Activated CD8-positive, alpha-beta memory T cell treated with anti-CD3 and anti-CD28 coated beads, Interleukin-2, amount 50 U/mL, for 1 hour (primary cell): ENCODE results near the gene CIAO3.

Experiments
- DNase-seq: peaks from one replicate; pipeline ENCODE4 v3.0.0-alpha.2; 2020; ENCODE audit errors: extremely low read depth

The CIAO3 gene

GRCh38 chr16:734981-735881 lies 5.6 kb downstream of the CIAO3 start:
- no peak for DNase-seq

DNA sequence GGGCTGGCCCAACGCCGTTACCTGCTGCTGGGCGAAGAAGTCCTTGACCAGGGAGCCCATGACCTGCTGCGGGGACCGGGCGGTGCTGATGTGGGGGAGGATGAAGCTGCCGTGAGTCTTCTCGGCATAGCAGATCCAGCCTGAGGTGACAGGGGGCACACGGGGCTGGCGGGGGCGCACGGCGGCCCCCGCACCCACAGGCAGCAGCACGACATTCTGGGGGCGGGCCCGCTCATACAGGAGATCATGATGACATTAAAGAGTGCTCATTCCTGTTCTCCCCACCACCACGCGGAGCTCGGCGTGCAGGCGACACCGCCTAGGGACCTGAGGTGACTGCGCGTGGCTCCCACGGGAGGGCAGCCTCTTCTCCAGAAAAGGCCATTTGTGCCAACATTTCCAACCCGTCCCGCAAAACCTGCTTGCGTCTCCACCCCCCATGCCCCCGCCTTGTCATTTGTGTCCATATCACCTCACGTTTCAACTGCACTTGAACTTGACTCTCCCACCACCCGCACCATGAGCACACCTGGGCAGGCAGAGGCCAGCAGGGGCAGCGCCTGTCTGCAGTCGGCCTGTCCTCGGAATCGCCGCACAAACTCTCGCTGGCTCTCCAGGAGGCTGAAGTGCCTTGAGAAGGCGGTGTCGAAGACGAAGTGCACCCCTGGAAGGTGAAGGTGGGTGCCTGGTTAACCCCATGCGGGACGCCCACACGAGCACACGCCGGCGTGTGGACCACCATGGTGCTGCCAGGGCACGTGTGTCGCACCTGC lies 6.4 kb downstream of the CIAO3 start:
- DNase-seq, result no peak

DNA sequence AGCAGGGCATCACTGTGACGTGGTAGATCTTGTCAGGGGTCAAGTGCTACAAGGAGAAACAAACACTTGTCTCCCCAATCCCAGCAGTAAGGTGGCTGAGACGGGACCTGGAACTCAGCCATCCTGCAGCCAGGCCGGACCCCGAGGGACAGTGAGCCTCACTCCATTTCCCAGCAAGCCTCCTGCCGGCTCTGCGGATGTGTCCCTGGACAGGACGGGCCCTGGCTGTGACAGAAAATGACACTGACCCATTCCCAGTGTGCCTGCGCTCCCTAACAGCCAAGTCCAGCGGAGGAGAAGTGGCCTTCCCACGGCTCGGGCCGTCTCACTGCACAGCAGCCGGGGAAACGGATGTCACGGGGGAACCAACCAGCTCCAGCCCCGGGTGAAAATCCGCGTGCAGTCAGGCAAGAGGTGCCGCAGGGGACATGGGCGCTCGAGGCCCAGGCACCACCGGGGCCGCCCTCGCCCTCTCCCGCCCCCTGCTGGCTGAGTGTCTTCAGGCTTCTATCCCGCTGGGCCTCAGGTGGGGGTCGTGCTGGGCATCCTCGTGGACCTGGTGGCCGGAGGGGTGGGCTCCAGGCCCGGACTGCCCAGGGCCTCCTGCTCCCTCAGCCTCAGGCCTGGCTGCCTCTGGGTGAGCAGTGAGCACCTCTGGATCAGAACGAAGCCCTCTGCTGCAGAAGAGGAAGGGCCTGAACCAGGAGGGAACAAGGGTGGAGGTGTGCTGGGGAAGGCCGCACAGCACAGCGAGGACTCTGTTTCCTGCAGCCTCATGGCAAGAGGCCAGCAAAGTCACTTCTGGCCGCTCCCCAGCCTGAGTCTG lies 7.2 kb downstream of the CIAO3 start:
- no peak for DNase-seq

DNA sequence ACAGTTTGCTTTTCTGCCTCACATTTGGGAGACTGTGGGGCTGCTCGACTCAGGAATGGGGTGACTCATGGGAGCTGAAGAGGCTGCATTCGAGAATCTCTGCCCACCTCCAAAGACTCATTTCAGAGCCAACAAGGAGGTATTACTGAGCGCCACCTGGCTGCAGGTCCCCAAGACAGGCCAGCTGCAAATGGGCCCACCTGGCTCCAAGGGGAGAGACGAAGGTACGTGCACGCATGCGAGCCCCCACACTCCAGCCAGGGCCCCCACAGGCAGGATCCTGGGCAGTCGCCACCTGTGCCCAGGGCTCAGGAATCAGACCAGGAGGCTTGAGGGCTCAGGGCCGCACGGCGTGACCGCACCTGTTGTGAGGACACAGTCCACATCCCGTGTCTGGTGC lies 7.9 kb downstream of the CIAO3 start:
- no peak for DNase-seq

DNA sequence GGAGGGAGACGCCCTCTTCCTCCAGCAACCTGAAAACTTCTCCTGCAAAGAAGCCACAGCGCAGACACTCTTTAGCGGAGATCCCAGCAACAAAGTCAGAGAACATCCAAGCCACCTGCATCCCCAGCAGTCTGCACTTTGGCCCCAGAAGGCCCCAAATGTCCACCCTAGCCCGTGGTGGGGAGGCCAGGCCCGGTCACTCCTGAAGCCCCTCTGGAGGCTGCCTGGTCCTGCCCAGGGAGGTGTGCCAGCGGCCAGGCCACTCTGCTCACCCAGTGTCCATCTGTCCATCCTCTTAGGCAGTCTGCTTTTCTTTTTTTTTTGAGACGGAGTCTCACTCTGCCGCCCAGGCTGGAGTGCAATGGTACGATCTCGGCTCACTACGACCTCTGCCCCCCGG lies 8.5 kb downstream of the CIAO3 start:
- no peak for DNase-seq

DNA sequence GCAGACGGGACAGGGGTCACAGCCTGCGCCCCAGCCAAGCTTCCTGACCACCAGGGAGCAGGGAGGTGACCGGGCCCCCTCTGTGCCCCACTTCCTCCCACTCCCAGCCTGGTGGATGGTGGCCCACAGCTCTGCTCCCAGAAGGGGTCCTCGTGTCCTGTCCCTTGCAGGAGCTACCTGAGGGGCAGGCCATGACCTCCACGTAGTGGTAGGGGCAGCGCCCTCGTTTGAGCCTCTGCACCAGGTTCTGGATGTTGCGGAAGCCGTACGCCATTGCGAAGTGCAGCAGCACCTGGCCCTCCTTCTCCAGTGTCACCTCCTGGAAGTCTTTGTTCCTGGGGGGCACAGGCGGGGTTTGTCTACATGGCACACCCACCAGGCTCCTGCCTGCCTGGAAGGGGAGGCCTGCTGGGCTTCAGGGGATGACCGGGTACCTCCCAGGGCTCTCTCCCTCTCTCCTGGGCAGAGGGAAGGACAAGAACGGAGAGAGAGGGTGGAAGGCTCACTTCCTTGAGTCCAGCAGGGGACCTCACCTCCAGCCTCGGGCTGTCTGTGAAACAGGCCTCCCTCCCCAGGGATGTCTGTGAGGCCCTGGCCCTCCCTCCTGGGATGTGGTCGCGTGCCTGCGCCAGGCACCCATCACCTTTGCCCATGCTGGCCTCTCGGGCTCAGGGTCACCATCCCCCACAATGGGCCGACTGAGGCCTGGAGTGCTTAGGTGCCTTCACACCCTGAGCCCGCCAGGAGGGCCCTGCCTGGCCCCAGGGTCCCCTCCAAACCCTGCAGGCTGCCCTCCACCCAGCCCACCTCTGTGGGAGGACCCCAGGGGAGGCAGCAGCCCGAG lies 9.9 kb downstream of the CIAO3 start:
- no peak for DNase-seq

- DNase-seq, result no peak
These were observed 10.8 kb downstream of the CIAO3 start for GRCh38 chr16:729768-730665.

DNA sequence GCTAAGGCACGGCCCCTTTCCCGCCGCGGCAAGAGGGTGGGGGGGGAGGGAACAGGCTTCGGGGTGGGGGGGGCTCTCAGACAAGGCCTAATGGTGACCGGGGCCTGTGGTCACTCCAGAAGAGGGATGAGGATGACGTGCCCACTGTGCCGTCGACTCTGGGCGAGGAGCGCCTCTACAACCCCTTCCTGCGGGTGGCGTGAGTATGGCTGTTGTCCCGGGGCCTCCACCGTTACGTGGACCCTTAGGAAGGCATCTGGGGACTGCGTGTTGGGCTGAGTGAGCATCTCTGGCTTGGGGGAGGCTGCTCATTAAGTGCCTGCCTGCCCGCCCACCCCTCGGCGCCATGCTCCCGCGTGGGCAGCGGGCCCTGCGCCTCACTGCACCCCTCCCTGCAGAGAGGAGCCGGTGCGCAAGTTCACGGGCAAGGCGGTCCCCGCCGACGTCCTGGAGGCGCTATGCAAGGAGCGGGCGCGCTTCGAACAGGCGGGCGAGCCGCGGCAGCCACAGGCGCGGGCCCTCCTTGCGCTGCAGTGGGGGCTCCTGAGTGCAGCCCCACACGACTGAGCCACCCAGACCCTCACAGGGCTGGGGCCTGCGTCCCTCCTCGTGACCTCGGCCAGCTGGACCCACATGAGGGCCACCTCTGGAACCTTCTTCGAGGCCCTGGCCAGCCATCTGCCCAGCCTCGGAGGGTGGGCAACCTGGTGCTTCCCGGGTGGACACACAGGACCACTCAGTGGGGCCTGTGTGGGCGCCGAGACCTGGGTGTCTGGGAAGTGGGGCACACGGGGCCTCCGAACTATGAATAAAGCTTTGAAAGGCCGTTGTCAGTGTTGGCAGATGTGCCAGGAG lies 11.7 kb downstream of the CIAO3 start:
- no peak for DNase-seq

- no peak for DNase-seq
These were observed 12.5 kb downstream of the CIAO3 start for GRCh38 chr16:728131-728889.

GRCh38 chr16:727291-727977 lies 13.4 kb downstream of the CIAO3 start:
- DNase-seq, result no peak

- no peak for DNase-seq
These were observed 14.1 kb downstream of the CIAO3 start, which contains the start of the genes CCDC78 and HAGHL for GRCh38 chr16:726438-727290. TSS of gene CCDC78 (minus strand) at chr16:726443. CDS start at chr16:726367, 76 bp downstream. TSS of gene HAGHL (plus strand) at chr16:727106. CDS start at chr16:727510, 404 bp downstream.

- DNase-seq, result no peak
These were observed 14.7 kb downstream of the CIAO3 start for GRCh38 chr16:726188-726437.

DNA sequence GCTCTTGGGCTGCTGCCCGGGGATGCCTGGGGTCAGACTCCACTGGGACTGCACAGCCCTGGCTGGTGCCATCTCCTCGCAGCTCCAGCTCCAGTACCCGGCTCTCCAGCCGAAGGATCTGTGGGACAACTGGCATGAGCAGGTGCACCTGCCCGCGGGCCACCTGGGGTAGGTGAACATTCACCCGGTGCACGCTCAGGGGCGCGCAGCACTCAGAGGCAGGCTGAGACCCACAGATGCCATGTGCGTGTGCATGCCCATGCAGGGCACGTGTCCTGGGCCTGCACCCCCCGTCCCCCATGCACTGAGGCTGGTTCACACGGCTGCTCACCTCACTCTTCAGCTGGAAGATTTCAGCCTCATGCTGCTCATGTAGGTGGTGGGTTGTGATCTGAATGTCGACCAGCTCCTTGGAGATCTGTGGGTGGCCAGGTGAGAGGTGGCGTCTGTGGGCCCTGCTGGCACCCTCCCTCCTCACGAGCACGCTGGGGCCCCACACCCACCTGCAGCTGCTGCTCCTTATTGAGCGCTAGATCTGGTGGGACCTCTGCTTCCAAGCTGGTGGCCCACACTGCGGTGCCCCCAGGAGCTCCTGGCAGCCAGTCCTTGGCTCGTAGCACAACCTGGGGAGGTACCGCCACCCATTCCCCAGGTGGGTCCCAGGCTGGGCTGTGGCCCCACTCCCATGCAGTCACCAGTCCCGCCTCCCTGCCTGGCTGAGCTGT lies 15.2 kb downstream of the CIAO3 start:
- no peak for DNase-seq

DNA sequence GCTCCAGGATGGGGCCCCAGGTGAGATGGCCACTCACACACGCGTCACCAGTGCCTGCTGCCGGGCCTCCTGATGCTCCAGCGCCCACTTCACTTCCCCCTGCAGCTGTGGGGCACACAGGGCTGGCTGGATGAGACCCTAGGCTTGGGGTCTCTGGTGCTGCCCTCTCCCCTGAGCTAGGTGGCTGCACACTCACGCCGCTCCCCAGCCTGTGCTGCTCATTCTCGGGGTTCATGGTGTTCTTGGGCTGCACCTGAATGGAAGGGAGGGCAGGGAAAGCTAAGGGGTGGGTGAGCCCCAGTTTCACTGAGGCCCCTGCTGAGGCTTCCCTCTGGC lies 15.8 kb downstream of the CIAO3 start:
- DNase-seq, result no peak

- DNase-seq, result no peak
These were observed 16.4 kb downstream of the CIAO3 start for GRCh38 chr16:724188-725040.

- no peak for DNase-seq
These were observed 17.1 kb downstream of the CIAO3 start for GRCh38 chr16:723695-724094.
